Cardiac fibroblast (primary cell): Measurements from ENCODE around the gene TARS3.

Experiments used
- DNase-seq, 2 donors: peaks; one replicate each; pipeline versions ENCODE4 v3.0.0 to v3.0.0-alpha.2; 2010; ENCODE audit warnings: low read depth in 2 of 2
- H3K4me3 ChIP-seq, 2 donors: replicated peaks in 1 of 2; 1 replicate in 1 of 2; 2 replicates in 1 of 2; pipeline ENCODE4 v1.5.1; 2011; ENCODE audit warnings: low read depth in 2 of 2, low read length in 2 of 2, mild to moderate bottlenecking in 2 of 2, moderate library complexity in 1 of 2
- TF ChIP-seq, protein P1 (sequence below): IDR thresholded peaks from one replicate; pipeline ENCODE4 v1.5.1; 2011; ENCODE audit warnings: low read depth, mild to moderate bottlenecking, low read length, inconsistent platforms

The TARS3 gene

DNA sequence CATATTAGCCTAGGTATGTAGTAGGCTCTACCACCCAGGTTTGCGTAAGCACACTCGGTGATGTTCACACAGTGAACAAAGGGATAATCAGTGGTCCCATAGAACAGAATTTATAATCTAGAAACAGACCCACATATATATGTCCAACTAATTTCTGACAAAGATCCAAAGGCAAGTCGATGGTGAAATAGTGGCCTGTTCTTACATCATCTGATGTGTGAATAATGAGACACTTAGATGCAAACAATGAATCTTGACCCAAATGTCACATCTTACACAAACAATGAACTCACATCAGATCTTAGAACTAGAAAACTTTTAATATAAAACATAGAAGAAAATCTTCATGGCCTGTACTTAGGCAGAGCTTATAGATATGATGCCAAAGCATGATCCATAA is 54.5 kb downstream of the TARS3 start:
- DNase-seq = peak; percentile 56 to 72
- TF ChIP-seq, protein P1, sequence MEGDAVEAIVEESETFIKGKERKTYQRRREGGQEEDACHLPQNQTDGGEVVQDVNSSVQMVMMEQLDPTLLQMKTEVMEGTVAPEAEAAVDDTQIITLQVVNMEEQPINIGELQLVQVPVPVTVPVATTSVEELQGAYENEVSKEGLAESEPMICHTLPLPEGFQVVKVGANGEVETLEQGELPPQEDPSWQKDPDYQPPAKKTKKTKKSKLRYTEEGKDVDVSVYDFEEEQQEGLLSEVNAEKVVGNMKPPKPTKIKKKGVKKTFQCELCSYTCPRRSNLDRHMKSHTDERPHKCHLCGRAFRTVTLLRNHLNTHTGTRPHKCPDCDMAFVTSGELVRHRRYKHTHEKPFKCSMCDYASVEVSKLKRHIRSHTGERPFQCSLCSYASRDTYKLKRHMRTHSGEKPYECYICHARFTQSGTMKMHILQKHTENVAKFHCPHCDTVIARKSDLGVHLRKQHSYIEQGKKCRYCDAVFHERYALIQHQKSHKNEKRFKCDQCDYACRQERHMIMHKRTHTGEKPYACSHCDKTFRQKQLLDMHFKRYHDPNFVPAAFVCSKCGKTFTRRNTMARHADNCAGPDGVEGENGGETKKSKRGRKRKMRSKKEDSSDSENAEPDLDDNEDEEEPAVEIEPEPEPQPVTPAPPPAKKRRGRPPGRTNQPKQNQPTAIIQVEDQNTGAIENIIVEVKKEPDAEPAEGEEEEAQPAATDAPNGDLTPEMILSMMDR = no peak
- H3K4me3 ChIP-seq = no peak overlapping the region

DNA sequence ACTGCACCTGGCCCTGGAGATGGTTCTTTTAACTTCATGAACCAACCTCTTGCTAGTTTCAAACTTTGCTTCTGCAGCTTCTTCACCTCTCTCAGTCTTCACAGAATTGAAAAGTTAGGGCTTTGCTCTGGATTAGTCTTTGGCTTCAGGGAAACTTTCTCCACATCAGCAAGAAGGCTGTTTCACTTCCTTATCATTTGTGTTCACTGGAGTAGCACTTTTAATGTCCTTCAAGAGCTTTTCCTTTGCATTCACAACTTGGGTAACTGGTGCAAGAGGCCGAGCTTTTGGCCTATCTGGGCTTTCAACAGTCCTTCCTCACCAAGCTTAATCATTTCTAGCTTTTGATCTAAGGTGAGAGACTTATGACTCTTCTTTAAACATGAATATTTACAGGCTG is 56.4 kb downstream of the TARS3 start:
- no peak for DNase-seq
- no peak overlapping the region for H3K4me3 ChIP-seq
- TF ChIP-seq, protein P1 = no peak

DNA sequence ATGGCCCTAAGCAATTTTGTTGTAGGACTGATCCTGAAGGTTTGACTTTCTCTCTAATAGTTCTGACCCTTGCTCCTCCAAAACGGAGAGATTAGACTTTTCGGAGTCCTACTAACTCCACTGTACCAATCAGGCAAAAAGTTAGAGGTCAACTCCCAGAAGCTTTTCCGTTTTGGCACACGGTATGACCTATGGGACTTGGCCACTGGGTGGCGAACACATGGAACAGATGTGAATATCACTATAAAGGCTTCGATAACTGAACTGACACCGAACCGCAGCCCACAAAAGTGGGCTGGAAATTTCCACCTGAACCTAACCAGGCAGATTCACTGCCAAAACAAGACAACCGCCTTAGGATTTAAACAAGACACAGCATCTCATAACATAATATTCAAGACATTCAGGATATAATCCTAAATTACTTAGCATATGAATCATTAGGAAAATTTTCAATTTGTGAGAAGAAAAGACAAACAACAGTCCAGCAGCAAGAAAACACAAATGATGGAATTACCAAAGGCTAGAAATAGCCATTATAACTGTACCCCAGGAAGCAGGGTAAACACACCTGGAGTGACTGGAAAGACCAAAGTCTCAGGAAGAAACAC is 59.9 kb downstream of the TARS3 start:
- DNase-seq = no peak
- TF ChIP-seq, protein P1 = peak; percentile 38
- no peak overlapping the region for H3K4me3 ChIP-seq

DNA sequence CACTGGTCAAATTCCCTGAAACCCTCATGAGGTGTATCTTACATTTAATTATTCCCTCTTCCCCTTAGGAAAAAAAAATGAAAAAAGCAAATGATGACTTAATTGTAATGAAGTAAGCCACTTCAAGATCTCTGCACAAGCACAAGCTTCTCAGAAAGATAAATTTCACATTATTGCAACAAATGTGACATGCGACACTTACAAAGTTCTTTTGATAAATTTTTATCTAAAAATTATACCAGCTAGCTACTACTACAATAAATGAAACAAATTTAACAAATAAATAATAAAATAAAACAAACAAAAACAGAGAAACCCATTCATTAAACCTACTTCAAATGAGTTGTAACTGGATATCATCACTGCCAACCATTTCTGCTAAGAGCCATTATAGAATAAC is 62.1 kb downstream of the TARS3 start:
- no peak for DNase-seq
- TF ChIP-seq, protein P1 = no peak
- H3K4me3 ChIP-seq = no peak overlapping the region

DNA sequence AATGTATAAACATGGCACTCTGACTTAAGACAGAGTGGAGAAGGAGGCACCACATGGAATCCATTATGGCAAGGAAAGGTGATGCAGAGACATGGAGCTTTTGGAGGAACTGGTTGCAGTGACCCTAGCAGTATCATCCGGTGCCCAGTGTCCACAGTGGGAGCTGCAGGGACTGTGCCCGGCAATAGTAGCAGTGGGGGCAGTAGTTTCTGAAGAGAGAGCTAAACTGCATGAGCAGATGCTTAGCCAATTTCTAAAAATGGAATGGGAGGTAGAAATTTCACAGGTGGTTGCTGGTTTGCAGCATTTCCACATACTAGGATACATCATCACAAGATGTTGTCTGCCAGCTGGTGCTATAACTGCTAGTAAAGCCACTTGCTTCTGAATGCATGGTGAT is 64.3 kb downstream of the TARS3 start:
- H3K4me3 ChIP-seq = no peak overlapping the region
- no peak for DNase-seq
- TF ChIP-seq, protein P1 = no peak

DNA sequence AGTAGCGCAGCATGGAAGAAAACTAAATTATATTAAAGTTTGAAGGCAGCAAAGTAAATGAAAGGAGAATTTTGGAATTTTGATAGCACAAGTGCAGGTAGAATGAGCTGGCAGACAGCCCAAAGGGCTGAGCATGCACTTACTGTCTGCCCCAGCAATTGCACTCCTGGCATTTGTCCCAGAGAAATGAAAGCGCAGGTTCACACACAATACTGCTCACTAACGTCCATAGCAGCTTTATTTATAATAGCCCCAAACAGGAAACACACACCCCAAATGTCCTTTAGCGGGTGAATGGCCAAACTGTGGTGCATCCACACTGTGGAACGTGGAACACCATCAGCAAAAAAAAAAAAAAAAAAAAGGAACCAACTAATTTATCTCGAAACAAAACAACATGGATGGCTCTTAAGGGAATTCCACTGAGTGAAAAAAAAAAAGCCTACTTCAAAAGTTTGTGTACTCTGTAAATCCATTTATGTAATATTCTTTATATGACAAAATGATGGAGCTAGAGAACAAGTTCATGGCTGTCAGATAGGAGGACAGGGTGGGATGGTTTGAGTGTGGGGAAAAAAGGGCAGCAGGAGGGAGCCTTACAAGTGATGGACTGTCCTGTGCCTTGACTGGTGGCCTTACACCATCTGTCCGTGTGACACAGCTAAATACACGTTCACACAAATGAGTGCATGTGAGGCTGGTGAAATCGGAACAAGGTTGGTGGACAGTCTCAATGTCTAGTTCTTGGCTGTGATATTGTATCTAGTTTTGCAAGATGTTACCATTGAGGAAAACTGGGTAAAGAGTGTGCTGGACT is 66.1 kb downstream of the TARS3 start:
- TF ChIP-seq, protein P1 = no peak
- DNase-seq = no peak
- no peak overlapping the region for H3K4me3 ChIP-seq
